HepG2 (cell line): ENCODE measurements around the gene HS6ST1. TPM values are rescaled to one million over a fixed set of nuclear protein-coding genes. Genes with fewer than 3 reads are reported as not detected.

Experiments
- ATAC-seq: fragments of 200-7000 bp; cut with Tn5 transposase; 3 replicates; pipeline ENCODE4 v1.9.1; 2020; ENCODE audit warnings: mild to moderate bottlenecking, moderate library complexity
- BruUV-seq: library from RNA; stranded (reverse); fragments of 400-500 nt; replicated peaks from 2 replicates; lab custom pipeline; 2021; lab: Mats Ljungman, UMichigan
- CTCF ChIA-PET: fragments of 300-600 bp; formaldehyde crosslinking; extraction: SDS; loops from one replicate; lab custom pipeline; 2021; ENCODE audit warnings: low total read pairs, inconsistent platforms, low intra/inter-chr PET ratio; lab: Yijun Ruan, JAX
- POLR2A ChIA-PET: fragments of 350-600 bp; sonication (Branson Sonifier 250); formaldehyde crosslinking; loops from one replicate; lab custom pipeline; 2020; ENCODE audit warnings: antibody characterized with exemption, inconsistent platforms; lab: Yijun Ruan, JAX
- DNase-seq: peaks from one replicate; pipeline ENCODE4 v3.0.0-alpha.2; 2015; ENCODE audit warnings: low spot score
- FAIRE-seq: peaks from 3 replicates; lab custom pipeline; 2011; peaks lifted over from hg19 to GRCh38; lab: Jason Lieb, UNC
- H2AFZ ChIP-seq: one replicate; pipeline ENCODE4 v1.6.1; 2011; ENCODE audit warnings: low read length, inconsistent platforms
- H3K27ac ChIP-seq: fragments of 300-600 bp; 3 replicates; pipeline ENCODE4 v1.8.0; 2011; ENCODE audit warnings: mixed run types, mild to moderate bottlenecking, mixed read lengths, low read length, inconsistent platforms; ENCODE audit not compliant: insufficient read depth; ENCODE audit errors: extremely low read length
- H3K27me3 ChIP-seq, 2 experiments: fragments of 200-600 bp in 1 of 2; 2 replicates in 1 of 2; 3 replicates in 1 of 2; pipeline versions ENCODE4 v1.6.0 to v1.8.0; 2011; ENCODE audit warnings: low read length in 2 of 2, mild to moderate bottlenecking in 2 of 2, moderate library complexity in 2 of 2, inconsistent platforms in 1 of 2; ENCODE audit not compliant: insufficient read depth in 2 of 2, control insufficient read depth in 1 of 2
- H3K36me3 ChIP-seq, 2 experiments: fragments of 200-600 bp in 1 of 2; replicated peaks in 1 of 2; 2 replicates in 1 of 2; 3 replicates in 1 of 2; pipeline versions ENCODE4 v1.5.1 to v1.8.0; 2011; ENCODE audit warnings: low read length in 2 of 2, inconsistent platforms in 1 of 2; ENCODE audit not compliant: insufficient read depth in 2 of 2, control insufficient read depth in 1 of 2
- H3K4me1 ChIP-seq: 2 replicates; pipeline ENCODE4 v1.5.1; 2012; ENCODE audit warnings: low read length, inconsistent platforms; ENCODE audit not compliant: insufficient read depth
- H3K4me2 ChIP-seq: 2 replicates; pipeline ENCODE4 v1.6.0; 2011; ENCODE audit warnings: low read depth, low read length, inconsistent platforms
- H3K4me3 ChIP-seq, 3 experiments: fragments of 200-600 bp in 1 of 3; sonication (generic), shearing (Covaris generic) in 1 of 3; replicated peaks in 1 of 3; 2 replicates each; pipeline ENCODE4 v1.5.1; 2011 to 2016; ENCODE audit warnings: low read length in 3 of 3, inconsistent platforms in 2 of 3, low read depth in 2 of 3, mild to moderate bottlenecking in 2 of 3, control low read depth in 1 of 3, mixed read lengths in 1 of 3; ENCODE audit not compliant: insufficient read depth in 1 of 3
- H3K79me2 ChIP-seq: one replicate; pipeline ENCODE4 v1.6.1; 2011; ENCODE audit warnings: low read length, inconsistent platforms; ENCODE audit not compliant: insufficient read depth
- H3K9ac ChIP-seq: 2 replicates; pipeline ENCODE4 v1.6.0; 2011; ENCODE audit warnings: mild to moderate bottlenecking, low read depth, low read length, inconsistent platforms; ENCODE audit not compliant: insufficient read depth
- H3K9me3 ChIP-seq: 2 replicates; pipeline ENCODE4 v1.5.1; 2012; ENCODE audit warnings: mild to moderate bottlenecking, low read length
- H4K20me1 ChIP-seq: 2 replicates; pipeline ENCODE4 v1.6.0; 2011; ENCODE audit warnings: inconsistent platforms, mild to moderate bottlenecking, low read length, moderate library complexity; ENCODE audit not compliant: insufficient read depth
- AHR ChIP-seq: IDR thresholded peaks from 2 replicates; pipeline ENCODE4 v1.6.1; 2018; ENCODE audit warnings: missing genetic modification reagents, missing compliant biosample characterization
- FOXM1 ChIP-seq: sonication (generic); formaldehyde crosslinking; IDR thresholded peaks from 2 replicates; pipeline ENCODE4 v1.5.0; 2020; ENCODE audit warnings: missing genetic modification reagents
- RBFOX2 ChIP-seq: fragments of 200-400 bp; formaldehyde crosslinking; IDR thresholded peaks from 2 replicates; pipeline ENCODE4 v1.6.1; 2017; ENCODE audit warnings: low read depth, mild to moderate bottlenecking, low read length
- STAG1 ChIP-seq: sonication (generic); formaldehyde crosslinking; IDR thresholded peaks from 2 replicates; pipeline ENCODE4 v1.4.0; 2020; ENCODE audit warnings: missing genetic modification reagents
- TEAD3 ChIP-seq: optimal IDR thresholded peaks from 2 replicates; pipeline ENCODE3; 2016; ENCODE audit warnings: borderline replicate concordance
- XRCC5 ChIP-seq: fragments of 200-400 bp; formaldehyde crosslinking; optimal IDR thresholded peaks from 2 replicates; pipeline ENCODE3; 2017; ENCODE audit warnings: mild to moderate bottlenecking, low read length
- ZNF569 ChIP-seq: sonication (generic); formaldehyde crosslinking; IDR thresholded peaks from 2 replicates; pipeline ENCODE4 v1.5.0; 2020; ENCODE audit warnings: mild to moderate bottlenecking, missing genetic modification reagents, moderate library complexity, borderline replicate concordance
- WGBS: methylation state at CpG from one replicate; pipeline ENCODE4 v1.1.6; 2017; ENCODE audit warnings: low lambda C conversion rate; 5-methylcytosine and 5-hydroxymethylcytosine counted together
- in situ Hi-C: cut with HindIII; loops from 2 replicates; pipeline ENCODE4 v1.10.0; 2017; ENCODE audit warnings: low pct_unique_long_range_greater_than_20kb; ENCODE audit not compliant: extremely low pct_ligation_motif_present
- intact Hi-C: fragments of 100-400 bp; cut with micrococcal nuclease; formaldehyde crosslinking; loops from one replicate; pipeline ENCODE4 v1.10.0; 2022; ENCODE audit not compliant: unreplicated experiment
- polyA plus RNA-seq, 8 experiments: library from polyadenylated mRNA; depleted of rRNA in 3 of 8; stranded (reverse) in 7 of 8; unstranded in 1 of 8; fragments of >200 nt; fragmentation: Illumina TruSeq in 4 of 8; extraction: Trizol in 4 of 8; gene quantifications; 2 replicates each; pipeline versions ENCODE4 v1.2.1 to v1.2.3, GENCODE V29; 2011 to 2016; ENCODE audit warnings: low read depth in 4 of 8, missing spikeins in 1 of 8, mixed read lengths in 1 of 8; ENCODE audit not compliant: insufficient read depth in 1 of 8
- total RNA-seq, 5 experiments: library from RNA; depleted of rRNA; stranded (reverse); fragments of >200 nt; fragmentation: Illumina TruSeq; extraction: Trizol; gene quantifications; 2 replicates each; pipeline ENCODE4 v1.2.3, GENCODE V29; 2016; ENCODE audit warnings: low read depth in 1 of 5
- TF ChIP-seq, protein P1 (sequence below): sonication (generic); formaldehyde crosslinking; IDR thresholded peaks from 2 replicates; pipeline ENCODE4 v1.5.0; 2020; ENCODE audit warnings: mild to moderate bottlenecking, missing genetic modification reagents, moderate library complexity

HS6ST1 gene
- total and polyA plus RNA-seq, 2 of the 13 experiments (the other 11 are each of a cell fraction or from before 2014, with no cell fraction given) = 34.5 to 84.6 TPM

- in situ Hi-C loops (no loop called here), intact Hi-C loops (no loop called here)
- Histone ChIP-seq H3K9ac (no peak overlapping the region), H3K27me3 (no peaks in the 10 kb centered on the region; a peak in 1 of 5 replicates), H2AFZ (no peak overlapping the region), H3K4me2 (peak overlapping the region; percentile 98), H4K20me1 (peaks cover 94% of the 10 kb centered on the region), H3K4me3 (no peak overlapping the region), H3K4me1 (peaks cover 87% of the 10 kb centered on the region), H3K79me2 (peaks cover 93% of the 10 kb centered on the region), H3K9me3 (no peaks in the 10 kb centered on the region), H3K27ac (no peak overlapping the region), H3K36me3 (peaks cover 16 to 59% of the 10 kb centered on the region in 2 experiments)
- POLR2A ChIA-PET = interaction anchor here (0.7 kb wide), 1 partner anchor 19 kb away, joined by 3 read pairs; no protein-coding TSS in a partner anchor
- ATAC-seq (no peak), DNase-seq (no peak), FAIRE-seq (peak; percentile 12)
- BruUV-seq = TSS peak; percentile 1
- 0 out of 2 replicates have a peak, but pooled peaks have one; percentile 43 for TF ChIP-seq AHR (CRISPR knock-in tag)
- no peak for TF ChIP-seq FOXM1 (CRISPR knock-in tag)
- no peak for TF ChIP-seq ZNF569 (CRISPR knock-in tag)
- TF ChIP-seq RBFOX2 = peak; percentile 18; the same call in 1 of the 2 replicates
- TF ChIP-seq STAG1 (CRISPR knock-in tag) = peak; percentile 34; the same call in 1 of the 2 replicates
- peak; percentile 8 for TF ChIP-seq TEAD3 (CRISPR knock-in tag)
- peak; percentile 77 for TF ChIP-seq XRCC5
- TF ChIP-seq, protein P1, sequence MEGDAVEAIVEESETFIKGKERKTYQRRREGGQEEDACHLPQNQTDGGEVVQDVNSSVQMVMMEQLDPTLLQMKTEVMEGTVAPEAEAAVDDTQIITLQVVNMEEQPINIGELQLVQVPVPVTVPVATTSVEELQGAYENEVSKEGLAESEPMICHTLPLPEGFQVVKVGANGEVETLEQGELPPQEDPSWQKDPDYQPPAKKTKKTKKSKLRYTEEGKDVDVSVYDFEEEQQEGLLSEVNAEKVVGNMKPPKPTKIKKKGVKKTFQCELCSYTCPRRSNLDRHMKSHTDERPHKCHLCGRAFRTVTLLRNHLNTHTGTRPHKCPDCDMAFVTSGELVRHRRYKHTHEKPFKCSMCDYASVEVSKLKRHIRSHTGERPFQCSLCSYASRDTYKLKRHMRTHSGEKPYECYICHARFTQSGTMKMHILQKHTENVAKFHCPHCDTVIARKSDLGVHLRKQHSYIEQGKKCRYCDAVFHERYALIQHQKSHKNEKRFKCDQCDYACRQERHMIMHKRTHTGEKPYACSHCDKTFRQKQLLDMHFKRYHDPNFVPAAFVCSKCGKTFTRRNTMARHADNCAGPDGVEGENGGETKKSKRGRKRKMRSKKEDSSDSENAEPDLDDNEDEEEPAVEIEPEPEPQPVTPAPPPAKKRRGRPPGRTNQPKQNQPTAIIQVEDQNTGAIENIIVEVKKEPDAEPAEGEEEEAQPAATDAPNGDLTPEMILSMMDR (CRISPR knock-in tag) = peak; percentile 30; the same call in 1 of the 2 replicates
- WGBS = 74% methylated on average over 8 of the region's 8 CpGs
- CTCF ChIA-PET = interaction anchor here (0.6 kb wide), 1 partner anchor 138 kb away, joined by 3 read pairs; no protein-coding TSS in a partner anchor
Observed at GRCh38 chr2:128313091-128313836, 5.4 kb downstream of the HS6ST1 start.
